ENCODE measurements around the gene HOXD3.

HOXD3 gene

GRCh38 chr2:176177580-176178037, 20.5 kb downstream of the HOXD3 start:
- no peak for DNase-seq (ENCODE audit: low read depth)

- DNase-seq (ENCODE audit: low read depth): no peak
These were observed 21.1 kb downstream of the HOXD3 start for GRCh38 chr2:176178038-176178756.

- no peak for DNase-seq (ENCODE audit: low read depth)
These were observed 21.7 kb downstream of the HOXD3 start for GRCh38 chr2:176178757-176179295.

GRCh38 chr2:176181551-176181950, 24.4 kb downstream of the HOXD3 start:
- no peak for DNase-seq (ENCODE audit: low read depth)

- DNase-seq (ENCODE audit: low read depth): no peak
These were observed 25.6 kb downstream of the HOXD3 start for GRCh38 chr2:176182671-176183070.

GRCh38 chr2:176184749-176185148, 27.6 kb downstream of the HOXD3 start:
- DNase-seq (ENCODE audit: low read depth): no peak

- DNase-seq (ENCODE audit: low read depth): no peak
These were observed 28.9 kb downstream of the HOXD3 start for GRCh38 chr2:176186024-176186423.

- no peak for DNase-seq (ENCODE audit: low read depth)
These were observed 30.2 kb downstream of the HOXD3 start for GRCh38 chr2:176187200-176187898.

GRCh38 chr2:176187899-176188773, 31.0 kb downstream of the HOXD3 start, which contains the start of gene HOXD1:
HOXD1 (plus strand) TSS chr2:176188668; CDS start chr2:176188802, 134 bp downstream.
- DNase-seq (ENCODE audit: low read depth): no peak

GRCh38 chr2:176188774-176189680, 31.9 kb downstream of the HOXD3 start:
- DNase-seq (ENCODE audit: low read depth): no peak

- no peak for DNase-seq (ENCODE audit: low read depth)
These were observed 32.9 kb downstream of the HOXD3 start for GRCh38 chr2:176189681-176190641.

GRCh38 chr2:176192351-176192750, 35.2 kb downstream of the HOXD3 start:
- no peak for DNase-seq (ENCODE audit: low read depth)

GRCh38 chr2:176193048-176193447, 35.9 kb downstream of the HOXD3 start:
- DNase-seq (ENCODE audit: low read depth): no peak

- no peak for DNase-seq (ENCODE audit: low read depth)
These were observed 42.8 kb downstream of the HOXD3 start for GRCh38 chr2:176199902-176200301.

GRCh38 chr2:176200971-176201370, 43.9 kb downstream of the HOXD3 start:
- DNase-seq (ENCODE audit: low read depth): no peak

- no peak for DNase-seq (ENCODE audit: low read depth)
These were observed 45.4 kb downstream of the HOXD3 start for GRCh38 chr2:176202491-176202890.

- DNase-seq (ENCODE audit: low read depth): no peak
These were observed 48.0 kb downstream of the HOXD3 start for GRCh38 chr2:176205126-176205525.

- no peak for DNase-seq (ENCODE audit: low read depth)
These were observed 49.0 kb downstream of the HOXD3 start for GRCh38 chr2:176206136-176206535.

- no peak for DNase-seq (ENCODE audit: low read depth)
These were observed 49.6 kb downstream of the HOXD3 start for GRCh38 chr2:176206682-176207081.

GRCh38 chr2:176211110-176211509, 54.0 kb downstream of the HOXD3 start:
- DNase-seq (ENCODE audit: low read depth): no peak
